H1 (cell line): ENCODE measurements around the gene SPEF1. TPM values are rescaled to one million over a fixed set of nuclear protein-coding genes. Genes with fewer than 3 reads are reported as not detected.

Experiments used
- CTCF ChIA-PET: fragments of 300-600 bp; sonication (Branson Sonifier 250); formaldehyde crosslinking; loops from one replicate; lab custom pipeline; 2021; ENCODE audit not compliant: partially characterized antibody; lab: Charles Lee
- POLR2A ChIA-PET: fragments of 300-600 bp; sonication (Branson Sonifier 250); formaldehyde crosslinking; loops from one replicate; lab custom pipeline; 2021; ENCODE audit warnings: inconsistent platforms; ENCODE audit not compliant: partially characterized antibody; lab: Charles Lee
- DNase-seq, 2 experiments: peaks; one replicate each; pipeline versions ENCODE4 v3.0.0 to v3.0.0-alpha.2; 2010 to 2022; ENCODE audit warnings: low spot score in 2 of 2, low read depth in 1 of 2, mixed read lengths in 1 of 2
- FAIRE-seq: peaks from 2 replicates; lab custom pipeline; 2011; peaks lifted over from hg19 to GRCh38; lab: Jason Lieb, UNC
- H2AFZ ChIP-seq: 2 replicates; pipeline ENCODE4 v1.8.1; 2012; ENCODE audit warnings: low read length, inconsistent platforms
- H2AK5ac ChIP-seq: 2 replicates; pipeline ENCODE4 v1.6.1; 2013; ENCODE audit warnings: low read depth, low read length
- H2BK120ac ChIP-seq: replicated peaks from 2 replicates; pipeline ENCODE3; 2013; ENCODE audit warnings: low read depth, low read length, inconsistent platforms
- H2BK12ac ChIP-seq: 2 replicates; pipeline ENCODE4 v1.6.1; 2013; ENCODE audit warnings: low read depth, low read length
- H2BK15ac ChIP-seq: 2 replicates; pipeline ENCODE4 v1.6.1; 2013; ENCODE audit warnings: low read length
- H2BK20ac ChIP-seq: 2 replicates; pipeline ENCODE4 v1.6.1; 2013; ENCODE audit warnings: low read length
- H2BK5ac ChIP-seq: 2 replicates; pipeline ENCODE4 v1.6.1; 2013; ENCODE audit warnings: low read depth, low read length
- H3K14ac ChIP-seq: 2 replicates; pipeline ENCODE4 v1.6.1; 2013; ENCODE audit warnings: inconsistent platforms; ENCODE audit not compliant: insufficient read length
- H3K18ac ChIP-seq: 2 replicates; pipeline ENCODE4 v1.6.1; 2013; ENCODE audit warnings: low read length; ENCODE audit errors: extremely low read depth
- H3K23ac ChIP-seq: 2 replicates; pipeline ENCODE4 v1.6.1; 2013; ENCODE audit warnings: inconsistent platforms; ENCODE audit not compliant: insufficient read length
- H3K23me2 ChIP-seq: 2 replicates; pipeline ENCODE4 v1.6.1; 2013; ENCODE audit warnings: low read depth, low read length
- H3K27ac ChIP-seq: 2 replicates; pipeline ENCODE4 v1.6.1; 2011; ENCODE audit warnings: low read depth, low read length, inconsistent platforms
- H3K27me3 ChIP-seq, 4 experiments: replicated peaks in 1 of 4; 1 replicate in 1 of 4; 2 replicates in 3 of 4; pipeline versions ENCODE4 v1.6.1 to v1.8.1; 2011 to 2013; ENCODE audit warnings: low read length in 3 of 4, mild to moderate bottlenecking in 3 of 4, inconsistent platforms in 2 of 4, mixed read lengths in 2 of 4, moderate library complexity in 1 of 4; ENCODE audit not compliant: control insufficient read depth in 3 of 4, insufficient read depth in 3 of 4; ENCODE audit errors: extremely low read depth in 1 of 4
- H3K36me3 ChIP-seq, 4 experiments: 2 replicates each; pipeline versions ENCODE4 v1.6.1 to v1.8.1; 2011 to 2013; ENCODE audit warnings: mild to moderate bottlenecking in 4 of 4, low read length in 3 of 4, moderate library complexity in 2 of 4, control low read depth in 1 of 4, inconsistent platforms in 1 of 4; ENCODE audit not compliant: insufficient read depth in 4 of 4, control insufficient read depth in 2 of 4
- H3K4ac ChIP-seq: replicated peaks from 2 replicates; pipeline ENCODE3; 2013; ENCODE audit warnings: low read length, low read depth, mixed read lengths, inconsistent platforms; ENCODE audit not compliant: insufficient read length
- H3K4me1 ChIP-seq, 4 experiments: replicated peaks in 1 of 4; 1 replicate in 1 of 4; 2 replicates in 3 of 4; pipeline versions ENCODE4 v1.6.1 to v1.8.1; 2011 to 2013; ENCODE audit warnings: low read length in 3 of 4, inconsistent platforms in 2 of 4, mixed read lengths in 1 of 4; ENCODE audit not compliant: insufficient read depth in 4 of 4, control insufficient read depth in 3 of 4
- H3K4me2 ChIP-seq, 2 experiments: 2 replicates each; pipeline versions ENCODE4 v1.6.1 to v1.8.1; 2011 to 2013; ENCODE audit warnings: low read depth in 2 of 2, low read length in 2 of 2, control low read depth in 1 of 2, inconsistent platforms in 1 of 2, mild to moderate bottlenecking in 1 of 2; ENCODE audit not compliant: insufficient read depth in 1 of 2
- H3K4me3 ChIP-seq, 4 experiments: fragments of 200-600, 300-600 bp in 1 of 4; sonication (generic), shearing (Covaris generic), sonication (Bioruptor Twin) in 1 of 4; 2 replicates each; pipeline versions ENCODE4 v1.5.1 to v1.8.1; 2011 to 2016; ENCODE audit warnings: low read length in 4 of 4, low read depth in 3 of 4, control low read depth in 2 of 4, inconsistent platforms in 2 of 4, mild to moderate bottlenecking in 2 of 4, mixed read lengths in 1 of 4, moderate library complexity in 1 of 4; ENCODE audit not compliant: insufficient read depth in 2 of 4; ENCODE audit errors: extremely low read depth in 1 of 4
- H3K56ac ChIP-seq: replicated peaks from 2 replicates; pipeline ENCODE3; 2013; ENCODE audit warnings: low read depth, mild to moderate bottlenecking, mixed read lengths, low read length, inconsistent platforms; ENCODE audit not compliant: insufficient read length
- H3K79me1 ChIP-seq: 2 replicates; pipeline ENCODE4 v1.6.1; 2013; ENCODE audit warnings: low read depth, low read length, control low read depth
- H3K79me2 ChIP-seq, 2 experiments: 2 replicates each; pipeline versions ENCODE4 v1.6.1 to v1.8.1; 2012 to 2013; ENCODE audit warnings: low read length in 2 of 2, mild to moderate bottlenecking in 2 of 2, inconsistent platforms in 1 of 2; ENCODE audit not compliant: insufficient read depth in 2 of 2, control insufficient read depth in 1 of 2
- H3K9ac ChIP-seq, 4 experiments: replicated peaks in 1 of 4; 1 replicate in 1 of 4; 2 replicates in 3 of 4; pipeline versions ENCODE4 v1.6.1 to v1.8.1; 2011 to 2013; ENCODE audit warnings: low read depth in 3 of 4, low read length in 3 of 4, control low read depth in 2 of 4, mild to moderate bottlenecking in 2 of 4, moderate library complexity in 2 of 4, inconsistent platforms in 1 of 4; ENCODE audit errors: extremely low read depth in 1 of 4
- H3K9me3 ChIP-seq, 2 experiments: 2 replicates each; pipeline versions ENCODE4 v1.6.1 to v1.8.1; 2012 to 2013; ENCODE audit warnings: mild to moderate bottlenecking in 2 of 2, moderate library complexity in 2 of 2, control low read depth in 1 of 2, inconsistent platforms in 1 of 2, low read depth in 1 of 2, low read length in 1 of 2, mixed read lengths in 1 of 2; ENCODE audit not compliant: insufficient read depth in 2 of 2
- H4K20me1 ChIP-seq, 2 experiments: replicated peaks in 1 of 2; 2 replicates each; pipeline versions ENCODE3 to v1.8.1; 2011 to 2013; ENCODE audit warnings: inconsistent platforms in 2 of 2, low read length in 2 of 2, mild to moderate bottlenecking in 1 of 2; ENCODE audit not compliant: insufficient read depth in 2 of 2, control insufficient read depth in 1 of 2
- H4K5ac ChIP-seq: 2 replicates; pipeline ENCODE4 v1.6.1; 2013; ENCODE audit warnings: low read length, low read depth, mixed read lengths, inconsistent platforms; ENCODE audit not compliant: insufficient read length
- H4K8ac ChIP-seq: 2 replicates; pipeline ENCODE4 v1.8.0; 2013; ENCODE audit warnings: mild to moderate bottlenecking, moderate library complexity, low read length, inconsistent platforms; ENCODE audit not compliant: insufficient read depth; ENCODE audit errors: extremely low read depth
- H4K91ac ChIP-seq: replicated peaks from 2 replicates; pipeline ENCODE3; 2013; ENCODE audit warnings: low read length, mixed read lengths, inconsistent platforms; ENCODE audit not compliant: insufficient read length
- ASH2L ChIP-seq: fragments of 200-600, 300-600 bp; sonication (generic); IDR thresholded peaks from one replicate; pipeline ENCODE4 v1.7.1; 2017; ENCODE audit warnings: low read length
- GABPA ChIP-seq: IDR thresholded peaks from 2 replicates; pipeline ENCODE4 v1.6.1; 2011; ENCODE audit warnings: mild to moderate bottlenecking, low read length, moderate library complexity, borderline replicate concordance; ENCODE audit not compliant: insufficient read depth
- HDAC6 ChIP-seq: IDR thresholded peaks from one replicate; pipeline ENCODE4 v1.7.1; 2012; ENCODE audit warnings: low read depth, mild to moderate bottlenecking, inconsistent platforms, low read length, moderate library complexity
- NANOG ChIP-seq: IDR thresholded peaks from 2 replicates; pipeline ENCODE4 v1.6.1; 2011; ENCODE audit warnings: low read length, low read depth, mild to moderate bottlenecking, inconsistent platforms; ENCODE audit not compliant: insufficient read depth, poor library complexity, severe bottlenecking
- SAP30 ChIP-seq: fragments of 300-600 bp; sonication (generic); IDR thresholded peaks from 2 replicates; pipeline ENCODE4 v1.7.1; 2012; ENCODE audit warnings: low read length, moderate library complexity, mild to moderate bottlenecking, inconsistent platforms; ENCODE audit not compliant: insufficient read depth, insufficient replicate concordance
- SUZ12 ChIP-seq: fragments of 200-600 bp; sonication (generic); IDR thresholded peaks from 2 replicates; pipeline ENCODE4 v1.6.1; 2012; ENCODE audit warnings: mild to moderate bottlenecking, inconsistent platforms, low read length, moderate library complexity, mixed read lengths
- WGBS, 2 experiments: shearing (Covaris generic) in 1 of 2; methylation state at CpG; one replicate each; pipeline versions ENCODE4 v1.1.6 to v1.1.7; 2013 to 2015; ENCODE audit warnings: low lambda C conversion rate in 2 of 2, mixed read lengths in 2 of 2, inconsistent platforms in 1 of 2, low coverage in 1 of 2, missing lambda C conversion rate in 1 of 2; ENCODE audit not compliant: insufficient replicate concordance in 2 of 2, insufficient coverage in 1 of 2, insufficient read length in 1 of 2; ENCODE audit errors: extremely low coverage in 1 of 2, missing lambda C conversion rate in 1 of 2; 5-methylcytosine and 5-hydroxymethylcytosine counted together
- polyA plus RNA-seq, 7 experiments: library from polyadenylated mRNA; depleted of rRNA in 3 of 7; stranded (reverse) in 5 of 7; unstranded in 2 of 7; fragments of >200 nt in 5 of 7; fragments of 200-250 nt in 2 of 7; gene quantifications; 1 replicate in 5 of 7; 2 replicates in 1 of 7; 4 replicates in 1 of 7; pipeline versions ENCODE4 v1.2.1 to v1.2.3, GENCODE V29; 2011 to 2013; ENCODE audit warnings: missing spikeins in 2 of 7, mixed read lengths in 2 of 7
- total RNA-seq: library from RNA; stranded (reverse); fragmentation: NEBNext Ultra II Directional; extraction: Animal tissue kit (Norgen Biotek cat#: 25700); gene quantifications from 2 replicates; pipeline ENCODE4 v1.2.1, GENCODE V29; 2021

SPEF1 gene
- total and polyA plus RNA-seq, 2 of the 8 experiments (the other 6 are each of a cell fraction or from before 2014, with no cell fraction given), result 0.51 to 0.71 TPM

GRCh38 chr20:3758566-3758965, 22.7 kb downstream of the SPEF1 start:
- no peak overlapping the region for H3K23ac ChIP-seq
- no peaks in the 10 kb centered on the region for H3K9me3 ChIP-seq
- CTCF ChIA-PET, result interaction anchor here (0.6 to 18.6 kb wide), 6 partner anchors 5 to 82 kb away, joined by 3 to 277 read pairs (median 116); partner anchors contain the start of genes ADISSP and HSPA12B
- H3K23me2 ChIP-seq, result no peaks in the 10 kb centered on the region
- H2BK5ac ChIP-seq, result no peak overlapping the region
- H3K79me1 ChIP-seq, result peaks cover 8% of the 10 kb centered on the region
- H2BK15ac ChIP-seq, result no peak overlapping the region
- no peak overlapping the region for H3K4ac ChIP-seq
- DNase-seq, result no peak
- H3K4me2 ChIP-seq, result no peak overlapping the region
- no peak overlapping the region for H2BK120ac ChIP-seq
- no peak overlapping the region for H2AFZ ChIP-seq
- no peak overlapping the region for H3K18ac ChIP-seq
- peaks cover 6 to 17% of the 10 kb centered on the region in 2 experiments for H4K20me1 ChIP-seq
- TF ChIP-seq ASH2L (no peak), SAP30 (no peak), NANOG (no peak), SUZ12 (no peak), GABPA (no peak), HDAC6 (no peak)
- TF ChIP-seq, all 59 proteins: peak for 0
- no peak overlapping the region for H2BK12ac ChIP-seq
- no peak overlapping the region for H4K91ac ChIP-seq
- H3K4me1 ChIP-seq, result no peaks in the 10 kb centered on the region; a peak in 1 of 7 replicates
- no peak overlapping the region for H3K27ac ChIP-seq
- no peak overlapping the region for H2AK5ac ChIP-seq
- no peak overlapping the region for H4K5ac ChIP-seq
- H3K14ac ChIP-seq, result no peak overlapping the region
- no peak overlapping the region for H3K4me3 ChIP-seq
- peaks cover 0 to 15% (median 2%) of the 10 kb centered on the region in 4 experiments; a peak in 5 of 8 replicates for H3K36me3 ChIP-seq
- no peak for FAIRE-seq
- no peak overlapping the region for H2BK20ac ChIP-seq
- no peak overlapping the region for H4K8ac ChIP-seq
- H3K79me2 ChIP-seq, result peaks cover 0 to 5% of the 10 kb centered on the region in 2 experiments; a peak in 1 of 4 replicates
- H3K27me3 ChIP-seq, result no peaks in the 10 kb centered on the region
- POLR2A ChIA-PET, result interaction anchor here (1.1 to 5.9 kb wide), 5 partner anchors 6 to 128 kb away, joined by 3 to 46 read pairs (median 13); partner anchors contain the start of gene ADISSP
- H3K56ac ChIP-seq, result no peak overlapping the region
- no peak overlapping the region for H3K9ac ChIP-seq
- WGBS, 2 experiments, result 93% methylated on average over 11 of the region's 11 CpGs; no CpG with 5 or more reads in 1 of the 2 experiments
